Activated CD4-positive, alpha-beta T cell treated with anti-CD3 and anti-CD28 coated beads, Interleukin-2, amount 50 U/mL, for 4 hours (primary cell): ENCODE results near the gene FNDC3B.

Source experiments
- DNase-seq, 2 experiments: peaks; one replicate each; pipeline ENCODE4 v3.0.0-alpha.2; 2020

The FNDC3B gene

GRCh38 chr3:172298247-172298646, 258.9 kb downstream of the FNDC3B start:
- no peak for DNase-seq

- DNase-seq: no peak
Observed at GRCh38 chr3:172300187-172300586, 260.8 kb downstream of the FNDC3B start.

- DNase-seq: no peak
Observed at GRCh38 chr3:172300862-172301261, 261.5 kb downstream of the FNDC3B start.

GRCh38 chr3:172302203-172302602, 262.8 kb downstream of the FNDC3B start:
- DNase-seq: no peak

GRCh38 chr3:172303181-172303580, 263.8 kb downstream of the FNDC3B start:
- DNase-seq: no peak

- no peak for DNase-seq
Observed at GRCh38 chr3:172303941-172304558, 264.7 kb downstream of the FNDC3B start.

- DNase-seq: no peak
Observed at GRCh38 chr3:172305552-172305951, 266.2 kb downstream of the FNDC3B start.

- DNase-seq: no peak
Observed at GRCh38 chr3:172305974-172306373, 266.6 kb downstream of the FNDC3B start.

GRCh38 chr3:172307141-172307560, 267.8 kb downstream of the FNDC3B start:
- DNase-seq: no peak

GRCh38 chr3:172309059-172309458, 269.7 kb downstream of the FNDC3B start:
- DNase-seq: no peak

- no peak for DNase-seq
Observed at GRCh38 chr3:172309741-172310427, 270.5 kb downstream of the FNDC3B start.

- no peak for DNase-seq
Observed at GRCh38 chr3:172310428-172310760, 271.0 kb downstream of the FNDC3B start.

- no peak for DNase-seq
Observed at GRCh38 chr3:172311217-172311616, 271.8 kb downstream of the FNDC3B start.

- DNase-seq: no peak
Observed at GRCh38 chr3:172312001-172312400, 272.6 kb downstream of the FNDC3B start.

- DNase-seq: no peak
Observed at GRCh38 chr3:172312711-172313110, 273.3 kb downstream of the FNDC3B start.

GRCh38 chr3:172313671-172314070, 274.3 kb downstream of the FNDC3B start:
- no peak for DNase-seq

GRCh38 chr3:172314591-172315160, 275.3 kb downstream of the FNDC3B start:
- no peak for DNase-seq

- no peak for DNase-seq
Observed at GRCh38 chr3:172315401-172316091, 276.2 kb downstream of the FNDC3B start.

GRCh38 chr3:172316758-172317157, 277.4 kb downstream of the FNDC3B start:
- no peak for DNase-seq

- DNase-seq: no peak
Observed at GRCh38 chr3:172317481-172317880, 278.1 kb downstream of the FNDC3B start.

- DNase-seq: no peak
Observed at GRCh38 chr3:172317984-172318383, 278.6 kb downstream of the FNDC3B start.

- DNase-seq: no peak
Observed at GRCh38 chr3:172319595-172319994, 280.2 kb downstream of the FNDC3B start.

- DNase-seq: no peak
Observed at GRCh38 chr3:172320468-172320867, 281.1 kb downstream of the FNDC3B start.

GRCh38 chr3:172321035-172321434, 281.7 kb downstream of the FNDC3B start:
- DNase-seq: no peak
